Hepatocyte (in vitro differentiated cells): Measurements from ENCODE around the gene CTBP2.

Experiments used
- EZH2 ChIP-seq: fragments of 200-600 bp; sonication (generic); IDR thresholded peaks from 2 replicates; pipeline ENCODE4 v1.6.1; 2016; ENCODE audit warnings: antibody characterized with exemption, mild to moderate bottlenecking, borderline replicate concordance
- EZH2phosphoT487 ChIP-seq: fragments of 200-600 bp; sonication (generic); IDR thresholded peaks from one replicate; pipeline ENCODE4 v1.6.1; 2018; ENCODE audit warnings: antibody characterized with exemption, mild to moderate bottlenecking, low read depth, moderate library complexity; ENCODE audit not compliant: unreplicated experiment, severe bottlenecking
- TF ChIP-seq, protein P1 (sequence below): fragments of 200-600 bp; sonication (generic); IDR thresholded peaks from 2 replicates; pipeline ENCODE4 v1.5.1; 2016; ENCODE audit warnings: antibody characterized with exemption, mild to moderate bottlenecking; ENCODE audit not compliant: poor library complexity

DNA sequence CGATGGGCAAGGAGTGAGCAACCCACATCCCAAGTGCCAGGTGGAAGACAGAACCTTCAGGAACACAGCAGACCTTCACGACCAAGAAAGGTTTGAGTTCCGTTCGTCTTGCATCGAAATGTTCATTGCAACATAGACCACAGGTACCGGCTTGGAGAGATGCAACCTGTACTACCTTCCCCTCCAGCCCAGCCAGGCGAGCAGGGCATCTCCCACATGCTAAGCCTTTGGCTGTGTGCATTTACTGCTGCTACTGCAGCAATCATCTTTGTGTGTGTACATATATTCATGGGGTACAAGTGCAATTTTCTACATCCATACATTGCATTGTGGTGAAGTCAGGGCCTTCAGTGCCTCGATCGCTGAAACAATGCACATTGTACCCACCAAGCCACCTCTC, 58.8 kb downstream of the CTBP2 start:
- TF ChIP-seq, protein P1, sequence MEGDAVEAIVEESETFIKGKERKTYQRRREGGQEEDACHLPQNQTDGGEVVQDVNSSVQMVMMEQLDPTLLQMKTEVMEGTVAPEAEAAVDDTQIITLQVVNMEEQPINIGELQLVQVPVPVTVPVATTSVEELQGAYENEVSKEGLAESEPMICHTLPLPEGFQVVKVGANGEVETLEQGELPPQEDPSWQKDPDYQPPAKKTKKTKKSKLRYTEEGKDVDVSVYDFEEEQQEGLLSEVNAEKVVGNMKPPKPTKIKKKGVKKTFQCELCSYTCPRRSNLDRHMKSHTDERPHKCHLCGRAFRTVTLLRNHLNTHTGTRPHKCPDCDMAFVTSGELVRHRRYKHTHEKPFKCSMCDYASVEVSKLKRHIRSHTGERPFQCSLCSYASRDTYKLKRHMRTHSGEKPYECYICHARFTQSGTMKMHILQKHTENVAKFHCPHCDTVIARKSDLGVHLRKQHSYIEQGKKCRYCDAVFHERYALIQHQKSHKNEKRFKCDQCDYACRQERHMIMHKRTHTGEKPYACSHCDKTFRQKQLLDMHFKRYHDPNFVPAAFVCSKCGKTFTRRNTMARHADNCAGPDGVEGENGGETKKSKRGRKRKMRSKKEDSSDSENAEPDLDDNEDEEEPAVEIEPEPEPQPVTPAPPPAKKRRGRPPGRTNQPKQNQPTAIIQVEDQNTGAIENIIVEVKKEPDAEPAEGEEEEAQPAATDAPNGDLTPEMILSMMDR, result no peak
- TF ChIP-seq EZH2, result no peak
- TF ChIP-seq EZH2phosphoT487, result no peak
